ENCODE results near the gene PPIF.
A peak's percentile ranks its signal among the peaks of the same experiment; 100 is the strongest.

The PPIF gene

GRCh38 chr10:79392506-79393176 lies 45.4 kb downstream of the PPIF start:
- peaks cover 0 to 14% (median 2%) of the 10 kb centered on the region in 4 donors for H3K4me1 ChIP-seq
- peak in 1 of 2 donors; percentile 18 for DNase-seq
- H3K27ac ChIP-seq, result no peak overlapping the region
- H3K27me3 ChIP-seq, result no peaks in the 10 kb centered on the region
- intact Hi-C loops (cut with DNase I; ENCODE audit: low total_unique reads), result no loop called here
- TF ChIP-seq CTCF (IDR thresholded peaks at IDR 0.05), result no peak
- peaks cover 0 to 62% (median 28%) of the 10 kb centered on the region in 3 donors for H3K36me3 ChIP-seq
- no peaks in the 10 kb centered on the region for H3K9me3 ChIP-seq
- H3K4me3 ChIP-seq, result no peak overlapping the region

- Histone ChIP-seq H3K36me3 (peaks cover 0 to 55% (median 23%) of the 10 kb centered on the region in 3 donors), H3K27me3 (no peaks in the 10 kb centered on the region), H3K9me3 (no peaks in the 10 kb centered on the region), H3K4me3 (no peak overlapping the region), H3K4me1 (peaks cover 0 to 21% (median 9%) of the 10 kb centered on the region in 4 donors), H3K27ac (no peak overlapping the region)
- TF ChIP-seq CTCF (IDR thresholded peaks at IDR 0.05), result no peak
- peak; percentile 8 to 62 for DNase-seq
- intact Hi-C loops (cut with DNase I; ENCODE audit: low total_unique reads), result no loop called here
These were observed 46.1 kb downstream of the PPIF start for GRCh38 chr10:79393221-79393923.

GRCh38 chr10:79393924-79394610 lies 46.8 kb downstream of the PPIF start:
- peak in 1 of 2 donors; percentile 19 for DNase-seq

GRCh38 chr10:79394664-79395063 lies 47.4 kb downstream of the PPIF start:
- Histone ChIP-seq H3K27me3 (no peaks in the 10 kb centered on the region), H3K4me1 (peaks cover 0 to 34% (median 22%) of the 10 kb centered on the region in 4 donors), H3K36me3 (peaks cover 0 to 44% (median 15%) of the 10 kb centered on the region in 3 donors), H3K4me3 (no peak overlapping the region), H3K9me3 (no peaks in the 10 kb centered on the region), H3K27ac (no peak overlapping the region)
- peak in 1 of 2 donors; percentile 16 for DNase-seq
- intact Hi-C loops (cut with DNase I; ENCODE audit: low total_unique reads), result no loop called here
- no peak for TF ChIP-seq CTCF (IDR thresholded peaks at IDR 0.05)

More at GRCh38 chr10:79393924-79394610, 46.8 kb downstream of the PPIF start:
- TF ChIP-seq CTCF (IDR thresholded peaks at IDR 0.05), result no peak
- intact Hi-C loops (cut with DNase I; ENCODE audit: low total_unique reads), result no loop called here
- Histone ChIP-seq H3K36me3 (peaks cover 0 to 48% (median 17%) of the 10 kb centered on the region in 3 donors), H3K4me3 (no peak overlapping the region), H3K9me3 (no peaks in the 10 kb centered on the region), H3K27me3 (no peaks in the 10 kb centered on the region), H3K27ac (no peak overlapping the region), H3K4me1 (peaks cover 0 to 28% (median 16%) of the 10 kb centered on the region in 4 donors)

GRCh38 chr10:79396520-79396919 lies 49.3 kb downstream of the PPIF start:
- no peak for TF ChIP-seq CTCF (IDR thresholded peaks at IDR 0.05)
- peak overlapping the region in 1 of 2 donors; percentile 88 for H3K27ac ChIP-seq
- H3K27me3 ChIP-seq, result no peaks in the 10 kb centered on the region
- intact Hi-C loops (cut with DNase I; ENCODE audit: low total_unique reads), result no loop called here
- H3K36me3 ChIP-seq, result peaks cover 0 to 27% (median 15%) of the 10 kb centered on the region in 3 donors
- H3K4me3 ChIP-seq, result no peak overlapping the region
- no peaks in the 10 kb centered on the region for H3K9me3 ChIP-seq
- peaks cover 5 to 53% (median 40%) of the 10 kb centered on the region in 4 donors for H3K4me1 ChIP-seq
- no peak for DNase-seq
